Measurements from ENCODE around the gene TEX54. TPM values are rescaled to one million over a fixed set of nuclear protein-coding genes. Genes with fewer than 3 reads are reported as not detected.

TEX54 gene
- polyA plus RNA-seq, 4 donors: 0.83 TPM; not detected in 3

Other genes starting within 250 kb of the TEX54 start
- gene TUT1, start 241.3 kb downstream of the TEX54 start, polyA plus RNA-seq: 10 to 100 TPM in 3 of 4 donors, 1 to 10 TPM in 1; 7.8 to 20.1 (median 16.6) TPM
- 10 to 100 TPM; 40.5 to 64.7 (median 43.0) TPM for gene MTA2, start 231.0 kb downstream of the TEX54 start, polyA plus RNA-seq
- gene EML3, start 220.1 kb downstream of the TEX54 start, polyA plus RNA-seq: 10 to 100 TPM; 21.2 to 46.2 (median 35.5) TPM
- gene ROM1, start 219.6 kb downstream of the TEX54 start, polyA plus RNA-seq: 1 to 10 TPM in 3 of 4 donors, under 1 TPM in 1; 0.54 to 8.4 (median 3.6) TPM
- gene B3GAT3, start 210.9 kb downstream of the TEX54 start, polyA plus RNA-seq: 10 to 100 TPM; 16.3 to 39.3 (median 30.1) TPM
- gene GANAB, start 186.2 kb downstream of the TEX54 start, polyA plus RNA-seq: 100 to 1,000 TPM in 2 of 4 donors, 10 to 100 TPM in 2; 38.6 to 310 (median 103) TPM
- gene INTS5, start 179.5 kb downstream of the TEX54 start, polyA plus RNA-seq: 10 to 100 TPM in 2 of 4 donors, 1 to 10 TPM in 2; 7.3 to 17.0 (median 10.1) TPM
- 100 to 1,000 TPM in 3 of 4 donors, 10 to 100 TPM in 1; 56.7 to 156 (median 135) TPM for gene C11orf98, start 167.6 kb downstream of the TEX54 start, polyA plus RNA-seq
- gene CSKMT, start 167.5 kb downstream of the TEX54 start, polyA plus RNA-seq: 10 to 100 TPM in 2 of 4 donors, 1 to 10 TPM in 2; 7.0 to 18.6 (median 12.1) TPM
- gene UQCC3, start 161.2 kb downstream of the TEX54 start, polyA plus RNA-seq: 10 to 100 TPM; 11.4 to 34.9 (median 23.4) TPM
- 1 to 10 TPM; 2.2 to 7.3 (median 6.3) TPM for gene LBHD1, start 160.6 kb downstream of the TEX54 start, polyA plus RNA-seq
- gene UBXN1, start 153.8 kb downstream of the TEX54 start, polyA plus RNA-seq: 100 to 1,000 TPM; 142 to 224 (median 161) TPM
- gene LRRN4CL, start 143.3 kb downstream of the TEX54 start, polyA plus RNA-seq: 1 to 10 TPM in 1 of 4 donors, under 1 TPM in 2, not detected in 1; 0.27 to 5.5 (median 0.55) TPM
- gene BSCL2, start 125.4 kb downstream of the TEX54 start, polyA plus RNA-seq: 10 to 100 TPM; 31.2 to 69.7 (median 50.4) TPM
- gene GNG3, start 125.2 kb downstream of the TEX54 start, polyA plus RNA-seq: 1 to 10 TPM in 1 of 4 donors, under 1 TPM in 1, not detected in 2; 0.75 to 9.0 TPM
- 10 to 100 TPM; 38.6 to 67.9 (median 44.1) TPM for gene HNRNPUL2, start 105.4 kb downstream of the TEX54 start, polyA plus RNA-seq
- gene TTC9C, start 104.4 kb downstream of the TEX54 start, polyA plus RNA-seq: 10 to 100 TPM; 13.5 to 36.9 (median 31.4) TPM
- gene ZBTB3, start 78.7 kb downstream of the TEX54 start, polyA plus RNA-seq: 1 to 10 TPM in 3 of 4 donors, under 1 TPM in 1; 0.27 to 7.3 (median 4.5) TPM
- 100 to 1,000 TPM in 1 of 4 donors, 10 to 100 TPM in 3; 67.5 to 130 (median 85.6) TPM for gene POLR2G, start 71.3 kb downstream of the TEX54 start, polyA plus RNA-seq
- 10 to 100 TPM; 13.5 to 28.5 (median 16.7) TPM for gene TAF6L, start 61.4 kb downstream of the TEX54 start, polyA plus RNA-seq
- 10 to 100 TPM; 46.7 to 79.3 (median 59.2) TPM for gene TMEM179B, start 45.4 kb downstream of the TEX54 start, polyA plus RNA-seq
- gene TMEM223, start 40.8 kb downstream of the TEX54 start, polyA plus RNA-seq: 10 to 100 TPM; 15.7 to 31.6 (median 17.5) TPM
- gene NXF1, start 27.4 kb downstream of the TEX54 start, polyA plus RNA-seq: 100 to 1,000 TPM in 2 of 4 donors, 10 to 100 TPM in 2; 48.2 to 188 (median 105) TPM
- gene STX5, start 790 bp downstream of the TEX54 start, polyA plus RNA-seq: 10 to 100 TPM; 22.6 to 43.4 (median 31.7) TPM
- 10 to 100 TPM; 30.3 to 47.5 (median 35.6) TPM for gene WDR74, start 6.7 kb upstream of the TEX54 start, polyA plus RNA-seq
- 100 to 1,000 TPM; 124 to 200 (median 175) TPM for gene SLC3A2, start 48.1 kb upstream of the TEX54 start, polyA plus RNA-seq
- gene CHRM1, start 88.5 kb upstream of the TEX54 start, polyA plus RNA-seq: 1 to 10 TPM in 1 of 4 donors, under 1 TPM in 1, not detected in 2; 0.65 to 1.1 TPM
- not detected for gene SLC22A6, start 152.1 kb upstream of the TEX54 start, polyA plus RNA-seq
- gene SLC22A8, start 183.0 kb upstream of the TEX54 start, polyA plus RNA-seq: under 1 TPM in 1 of 4 donors, not detected in 3; 0.09 TPM